Liver (tissue), 9 donors: ENCODE data around the gene GRPEL2. TPM values are rescaled to one million over a fixed set of nuclear protein-coding genes. Genes with fewer than 3 reads are reported as not detected.
A peak's percentile ranks its signal among the peaks of the same experiment; 100 is the strongest.

ENCODE experiments used
- DNase-seq: peaks from one replicate; pipeline ENCODE4 v3.0.0-alpha.2; 2017; ENCODE audit warnings: low spot score
- H3K27ac ChIP-seq, 2 donors: one replicate each; pipeline ENCODE4 v1.7.0; 2013; ENCODE audit warnings: inconsistent platforms in 2 of 2, low read length in 2 of 2, control low read depth in 1 of 2, low read depth in 1 of 2, mild to moderate bottlenecking in 1 of 2
- H3K27me3 ChIP-seq, 4 donors: one replicate each; pipeline versions ENCODE4 v1.6.1 to v1.7.0; 2013; ENCODE audit warnings: low read length in 3 of 4, inconsistent platforms in 1 of 4, mild to moderate bottlenecking in 1 of 4, moderate library complexity in 1 of 4; ENCODE audit not compliant: control insufficient read depth in 4 of 4, insufficient read depth in 4 of 4
- H3K36me3 ChIP-seq, 4 donors: one replicate each; pipeline versions ENCODE4 v1.6.1 to v1.7.0; 2013; ENCODE audit warnings: low read length in 3 of 4, mild to moderate bottlenecking in 3 of 4, low read depth in 1 of 4, moderate library complexity in 1 of 4; ENCODE audit not compliant: control insufficient read depth in 4 of 4, insufficient read depth in 3 of 4
- H3K4me1 ChIP-seq, 4 donors: one replicate each; pipeline versions ENCODE4 v1.6.1 to v1.7.0; 2013; ENCODE audit warnings: low read length in 3 of 4, mild to moderate bottlenecking in 3 of 4, moderate library complexity in 1 of 4; ENCODE audit not compliant: control insufficient read depth in 4 of 4, insufficient read depth in 4 of 4
- H3K4me3 ChIP-seq, 3 donors: one replicate each; pipeline versions ENCODE4 v1.6.1 to v1.7.0; 2013; ENCODE audit warnings: low read length in 3 of 3, control low read depth in 1 of 3, low read depth in 1 of 3, mild to moderate bottlenecking in 1 of 3
- H3K9ac ChIP-seq, 2 donors: one replicate each; pipeline ENCODE4 v1.7.0; 2013; ENCODE audit warnings: low read length in 2 of 2, mild to moderate bottlenecking in 2 of 2, moderate library complexity in 2 of 2, control low read depth in 1 of 2, low read depth in 1 of 2
- H3K9me3 ChIP-seq, 4 donors: one replicate each; pipeline versions ENCODE4 v1.6.1 to v1.7.0; 2013; ENCODE audit warnings: low read length in 3 of 4; ENCODE audit not compliant: control insufficient read depth in 4 of 4
- ATF3 ChIP-seq: IDR thresholded peaks from 2 replicates; pipeline ENCODE4 v1.6.1; 2016; ENCODE audit warnings: antibody characterized with exemption
- CTCF ChIP-seq: fragments of 150-350 bp; IDR thresholded peaks from 2 replicates; pipeline ENCODE4 v1.5.1; 2017; ENCODE audit warnings: improper control_type of control experiment, low read depth, low read length; ENCODE audit not compliant: missing input control
- EGR1 ChIP-seq, 2 donors: IDR thresholded peaks; 2 replicates each; pipeline ENCODE4 v1.6.1; 2016 to 2018; ENCODE audit warnings: antibody characterized with exemption in 2 of 2, low read depth in 2 of 2
- FOXA1 ChIP-seq: IDR thresholded peaks from 2 replicates; pipeline ENCODE4 v1.6.1; 2016; ENCODE audit warnings: antibody characterized with exemption
- FOXA2 ChIP-seq: IDR thresholded peaks from 2 replicates; pipeline ENCODE4 v1.6.1; 2016; ENCODE audit warnings: antibody characterized with exemption
- GABPA ChIP-seq, 2 donors: IDR thresholded peaks in 1 of 2; conservative IDR thresholded peaks in 1 of 2; 2 replicates each; pipeline ENCODE4 v1.6.1; 2016; ENCODE audit warnings: antibody characterized with exemption in 2 of 2, mild to moderate bottlenecking in 1 of 2, moderate library complexity in 1 of 2
- HNF4A ChIP-seq, 2 donors: conservative IDR thresholded peaks; 2 replicates each; pipeline ENCODE4 v1.6.1; 2016; ENCODE audit warnings: antibody characterized with exemption in 2 of 2, mild to moderate bottlenecking in 2 of 2
- HNF4G ChIP-seq: IDR thresholded peaks from 2 replicates; pipeline ENCODE4 v1.6.1; 2016; ENCODE audit warnings: antibody characterized with exemption
- JUND ChIP-seq, 2 donors: IDR thresholded peaks; 2 replicates each; pipeline ENCODE4 v1.6.1; 2016; ENCODE audit warnings: antibody characterized with exemption in 2 of 2
- MAX ChIP-seq: IDR thresholded peaks from 2 replicates; pipeline ENCODE4 v1.6.1; 2016; ENCODE audit warnings: antibody characterized with exemption
- NR2F2 ChIP-seq: IDR thresholded peaks from 2 replicates; pipeline ENCODE4 v1.6.1; 2016; ENCODE audit warnings: antibody characterized with exemption
- RAD21 ChIP-seq, 2 donors: IDR thresholded peaks; 2 replicates each; pipeline ENCODE4 v1.6.1; 2016; ENCODE audit warnings: antibody characterized with exemption in 2 of 2, mild to moderate bottlenecking in 2 of 2
- REST ChIP-seq: IDR thresholded peaks from 2 replicates; pipeline ENCODE4 v1.6.1; 2016; ENCODE audit warnings: antibody characterized with exemption, mild to moderate bottlenecking
- RXRA ChIP-seq, 2 donors: IDR thresholded peaks; 2 replicates each; pipeline ENCODE4 v1.6.1; 2017 to 2018; ENCODE audit warnings: antibody characterized with exemption in 2 of 2, mild to moderate bottlenecking in 1 of 2
- SP1 ChIP-seq: IDR thresholded peaks from 2 replicates; pipeline ENCODE4 v1.6.1; 2018; ENCODE audit warnings: antibody characterized with exemption, mild to moderate bottlenecking
- YY1 ChIP-seq: IDR thresholded peaks from 2 replicates; pipeline ENCODE4 v1.6.1; 2016; ENCODE audit warnings: antibody characterized with exemption, mild to moderate bottlenecking
- ZBTB33 ChIP-seq: IDR thresholded peaks from 2 replicates; pipeline ENCODE4 v1.6.1; 2016; ENCODE audit warnings: antibody characterized with exemption
- WGBS: extraction: QIAGEN DNeasy Blood & Tissue Kit; methylation state at CpG from one replicate; pipeline ENCODE4 v1.1.7; 2013; 5-methylcytosine and 5-hydroxymethylcytosine counted together
- polyA plus RNA-seq, 2 donors: library from polyadenylated mRNA; stranded (reverse) in 1 of 2; unstranded in 1 of 2; fragments of 200-250 nt in 1 of 2; fragments of >200 nt in 1 of 2; fragmentation: Nextera tagmentation in 1 of 2; extraction: Ambion mirVana in 1 of 2; gene quantifications; one replicate each; pipeline versions ENCODE4 v1.2.1 to v1.2.3, GENCODE V29; 2013 to 2015
- total RNA-seq, 2 donors: library from RNA; depleted of rRNA; stranded (reverse); fragments of >200 nt; gene quantifications; one replicate each; pipeline ENCODE4 v1.2.3, GENCODE V29; 2014
- donor health status: healthy.
- donor health status: healthy.
- donor health status: healthy.
- donor health status: healthy.
- donor health status: healthy.

Gene GRPEL2
- total and polyA plus RNA-seq, 4 donors = 2.5 to 9.5 (median 4.8) TPM

- Histone ChIP-seq H3K4me3 (no peak overlapping the region), H3K9ac (no peak overlapping the region), H3K27ac (no peak overlapping the region), H3K27me3 (no peaks in the 10 kb centered on the region), H3K9me3 (no peaks in the 10 kb centered on the region), H3K36me3 (no peaks in the 10 kb centered on the region), H3K4me1 (peaks cover 2 to 19% (median 13%) of the 10 kb centered on the region in 4 donors)
- no peak for DNase-seq
- TF ChIP-seq REST = no peak
- TF ChIP-seq HNF4A (conservative IDR thresholded peaks at IDR 0.05) = no peak
- TF ChIP-seq HNF4G = no peak
- no peak for TF ChIP-seq FOXA1
- TF ChIP-seq SP1 = no peak
- TF ChIP-seq FOXA2 = no peak
- TF ChIP-seq ATF3 = no peak
- no peak for TF ChIP-seq JUND (IDR thresholded peaks at IDR 0.05)
Measured at GRCh38 chr5:149341876-149342275, 3.4 kb upstream of the GRPEL2 start.

GRCh38 chr5:149344151-149344550 is 1.1 kb upstream of the GRPEL2 start:
- Histone ChIP-seq H3K4me3 (no peak overlapping the region), H3K9ac (no peak overlapping the region), H3K9me3 (no peaks in the 10 kb centered on the region), H3K27ac (no peak overlapping the region), H3K4me1 (peaks cover 2 to 19% (median 13%) of the 10 kb centered on the region in 4 donors), H3K27me3 (no peaks in the 10 kb centered on the region), H3K36me3 (peaks cover 3 to 13% (median 9%) of the 10 kb centered on the region in 4 donors)
- TF ChIP-seq CTCF (no peak), GABPA (IDR thresholded peaks at IDR 0.05 in 1 of 2, conservative IDR thresholded peaks at IDR 0.05 in 1 of 2) (no peak)
- WGBS = 81% methylated on average over 2 of the region's 2 CpGs
- DNase-seq = no peak

GRCh38 chr5:149345892-149346222 is 558 bp downstream of the GRPEL2 start:
- 6% methylated on average over 11 of the region's 11 CpGs for WGBS
- DNase-seq = no peak
- Histone ChIP-seq H3K4me3 (peak overlapping the region; percentile 77 to 90 (median 81)), H3K36me3 (peaks cover 6 to 29% (median 25%) of the 10 kb centered on the region in 4 donors), H3K27me3 (no peaks in the 10 kb centered on the region), H3K27ac (no peak overlapping the region), H3K9me3 (no peaks in the 10 kb centered on the region), H3K9ac (peak overlapping the region in 1 of 2 donors; percentile 22), H3K4me1 (peaks cover 2 to 19% (median 13%) of the 10 kb centered on the region in 4 donors)
- TF ChIP-seq MAX = no peak
- TF ChIP-seq HNF4G = no peak
- no peak for TF ChIP-seq RXRA (IDR thresholded peaks at IDR 0.05)
- no peak for TF ChIP-seq JUND (IDR thresholded peaks at IDR 0.05)
- TF ChIP-seq HNF4A (conservative IDR thresholded peaks at IDR 0.05) = no peak
- TF ChIP-seq ATF3 = no peak
- TF ChIP-seq YY1 = no peak
- no peak for TF ChIP-seq NR2F2
- no peak for TF ChIP-seq RAD21 (IDR thresholded peaks at IDR 0.05)
- TF ChIP-seq CTCF = no peak
- TF ChIP-seq EGR1 (IDR thresholded peaks at IDR 0.05; ENCODE audit: low read depth in 2 of 2) = no peak
- no peak for TF ChIP-seq ZBTB33
- no peak for TF ChIP-seq FOXA1
- TF ChIP-seq FOXA2 = no peak
- TF ChIP-seq GABPA (IDR thresholded peaks at IDR 0.05 in 1 of 2, conservative IDR thresholded peaks at IDR 0.05 in 1 of 2) = no peak
